K562 (cell line): ENCODE results near the gene CUX1. TPM values are rescaled to one million over a fixed set of nuclear protein-coding genes. Genes with fewer than 3 reads are reported as not detected.

ENCODE experiments used
- ATAC-seq: fragments of 200-7000 bp; cut with Tn5 transposase; 3 replicates; pipeline ENCODE4 v1.9.1; 2020; ENCODE audit warnings: moderate library complexity
- BruUV-seq: library from RNA; stranded (reverse); fragments of 400-500 nt; replicated peaks from 2 replicates; lab custom pipeline; 2021; lab: Mats Ljungman, UMichigan
- CTCF ChIA-PET: fragments of 300-600 bp; formaldehyde crosslinking; extraction: SDS; loops from one replicate; lab custom pipeline; 2021; ENCODE audit warnings: low intra/inter-chr PET ratio; lab: Yijun Ruan, JAX
- POLR2A ChIA-PET: fragments of 300-600, 350-650 bp; sonication (Branson Sonifier 250); formaldehyde crosslinking; extraction: SDS; loops from one replicate; lab custom pipeline; 2021; ENCODE audit warnings: antibody characterized with exemption, inconsistent platforms; lab: Yijun Ruan, JAX
- DNase-seq, 4 experiments: peaks; one replicate each; pipeline versions ENCODE4 v3.0.0 to v3.0.0-alpha.2; 2011 to 2018; ENCODE audit warnings: low spot score in 3 of 4, mixed read lengths in 3 of 4; ENCODE audit errors: extremely low read depth in 1 of 4
- FAIRE-seq: peaks from 2 replicates; lab custom pipeline; 2011; peaks lifted over from hg19 to GRCh38; lab: Jason Lieb, UNC
- H2AFZ ChIP-seq: 2 replicates; pipeline ENCODE4 v1.6.0; 2011; ENCODE audit warnings: low read depth, low read length, control low read depth, inconsistent platforms
- H3K27ac ChIP-seq: fragments of 200-600 bp; 3 replicates; pipeline ENCODE4 v1.8.0; 2011; ENCODE audit warnings: low read depth, mild to moderate bottlenecking, control low read depth, inconsistent platforms, low read length, moderate library complexity, mixed read lengths; ENCODE audit errors: extremely low read depth
- H3K27me3 ChIP-seq, 2 experiments: fragments of 300-600 bp in 1 of 2; 2 replicates in 1 of 2; 3 replicates in 1 of 2; pipeline versions ENCODE4 v1.6.0 to v1.8.0; 2011; ENCODE audit warnings: inconsistent platforms in 2 of 2, low read length in 2 of 2, mild to moderate bottlenecking in 1 of 2, mixed read lengths in 1 of 2, moderate library complexity in 1 of 2; ENCODE audit not compliant: control insufficient read depth in 2 of 2, insufficient read depth in 2 of 2
- H3K36me3 ChIP-seq: fragments of 300-600 bp; 3 replicates; pipeline ENCODE4 v1.8.0; 2011; ENCODE audit warnings: mild to moderate bottlenecking, low read length, inconsistent platforms; ENCODE audit not compliant: control insufficient read depth, insufficient read depth
- H3K4me1 ChIP-seq, 2 experiments: fragments of 200-600 bp in 1 of 2; replicated peaks in 1 of 2; 2 replicates in 1 of 2; 3 replicates in 1 of 2; pipeline versions ENCODE4 v1.5.1 to v1.8.0; 2011; ENCODE audit warnings: inconsistent platforms in 2 of 2, low read length in 2 of 2, mild to moderate bottlenecking in 1 of 2, mixed read lengths in 1 of 2, moderate library complexity in 1 of 2; ENCODE audit not compliant: control insufficient read depth in 2 of 2, insufficient read depth in 2 of 2
- H3K4me2 ChIP-seq: 2 replicates; pipeline ENCODE4 v1.6.1; 2011; ENCODE audit warnings: low read length, control low read depth, inconsistent platforms, mixed read lengths; ENCODE audit not compliant: insufficient read depth
- H3K4me3 ChIP-seq: fragments of 200-600 bp; sonication (generic), shearing (Covaris generic); 2 replicates; pipeline ENCODE4 v1.5.1; 2016; ENCODE audit warnings: control low read depth, inconsistent platforms
- H3K79me2 ChIP-seq: fragments of 200-600 bp; 3 replicates; pipeline ENCODE4 v1.8.0; 2011; ENCODE audit warnings: low read length, inconsistent platforms; ENCODE audit not compliant: control insufficient read depth, insufficient read depth
- H3K9ac ChIP-seq, 2 experiments: 2 replicates each; pipeline versions ENCODE4 v1.6.0 to v1.6.1; 2011; ENCODE audit warnings: low read depth in 2 of 2, low read length in 2 of 2, control low read depth in 1 of 2, inconsistent platforms in 1 of 2, mild to moderate bottlenecking in 1 of 2, mixed read lengths in 1 of 2; ENCODE audit not compliant: insufficient read depth in 1 of 2
- H3K9me1 ChIP-seq: one replicate; pipeline ENCODE4 v1.6.0; 2011; ENCODE audit warnings: inconsistent platforms, mild to moderate bottlenecking, low read length, moderate library complexity; ENCODE audit not compliant: control insufficient read depth, insufficient read depth
- H3K9me3 ChIP-seq: replicated peaks from 2 replicates; pipeline ENCODE4 v1.5.1; 2011; ENCODE audit warnings: low read depth, low read length, inconsistent platforms; ENCODE audit not compliant: control insufficient read depth, insufficient read depth
- H4K20me1 ChIP-seq: replicated peaks from 2 replicates; pipeline ENCODE4 v1.6.1; 2011; ENCODE audit warnings: low read length, inconsistent platforms, mixed read lengths; ENCODE audit not compliant: control insufficient read depth, insufficient read depth
- EHMT2 ChIP-seq: fragments of 450-650 bp; IDR thresholded peaks from 2 replicates; pipeline ENCODE4 v1.6.1; 2018; ENCODE audit warnings: antibody characterized with exemption
- FOXO4 ChIP-seq: fragments of 450-650 bp; formaldehyde crosslinking; IDR thresholded peaks from 2 replicates; pipeline ENCODE4 v1.4.0; 2020; ENCODE audit warnings: mild to moderate bottlenecking, moderate library complexity
- FOXP1 ChIP-seq: sonication (generic); formaldehyde crosslinking; IDR thresholded peaks from 2 replicates; pipeline ENCODE4 v1.8.0; 2022; ENCODE audit warnings: mild to moderate bottlenecking, missing genetic modification reagents
- FOXP4 ChIP-seq: sonication (generic); formaldehyde crosslinking; IDR thresholded peaks from 2 replicates; pipeline ENCODE4 v1.8.0; 2022; ENCODE audit warnings: mild to moderate bottlenecking, missing genetic modification reagents, borderline replicate concordance
- IRF9 ChIP-seq: fragments of 450-650 bp; IDR thresholded peaks from 2 replicates; pipeline ENCODE4 v1.6.1; 2016; ENCODE audit warnings: missing biosample characterization, missing genetic modification characterization
- OTX1 ChIP-seq: fragments of 450-650 bp; formaldehyde crosslinking; IDR thresholded peaks from 2 replicates; pipeline ENCODE4 v1.4.0; 2022; ENCODE audit warnings: mild to moderate bottlenecking
- POLR2A ChIP-seq: fragments of 450-650 bp; conservative IDR thresholded peaks from 2 replicates; pipeline ENCODE4 v1.6.1; 2016
- POLR3G ChIP-seq: IDR thresholded peaks from 2 replicates; pipeline ENCODE4 v1.6.1; 2011; ENCODE audit not compliant: insufficient read length, insufficient replicate concordance; ENCODE audit errors: extremely low read depth
- SREBF1 ChIP-seq: fragments of 150-350 bp; IDR thresholded peaks from 2 replicates; pipeline ENCODE4 v1.6.1; 2014; ENCODE audit warnings: antibody characterized with exemption, low read depth, low read length, borderline replicate concordance
- THAP7 ChIP-seq: fragments of 250-450 bp; sonication (Bioruptor Pico); IDR thresholded peaks from 2 replicates; pipeline ENCODE4 v1.5.0; 2021
- WGBS: fragments of 100-300 bp; shearing (Covaris generic); methylation state at CpG from one replicate; pipeline ENCODE4 v1.1.6; 2016; ENCODE audit warnings: low coverage, mixed read lengths; ENCODE audit not compliant: insufficient coverage; ENCODE audit errors: missing lambda C conversion rate; 5-methylcytosine and 5-hydroxymethylcytosine counted together
- in situ Hi-C: fragments of 300-500 bp; cut with MboI; formaldehyde crosslinking; loops from 4 replicates; pipeline ENCODE4 v1.15.0; 2018; ENCODE audit warnings: inconsistent platforms, mixed read lengths
- intact Hi-C: fragments of 100-400 bp; cut with micrococcal nuclease; formaldehyde crosslinking; loops from 2 replicates; pipeline ENCODE4 v1.14.2; 2022
- polyA plus RNA-seq, 8 experiments: library from polyadenylated mRNA; depleted of rRNA in 4 of 8; stranded (reverse) in 5 of 8; unstranded in 3 of 8; fragments of >200 nt; fragmentation: Nextera tagmentation in 2 of 8; fragmentation: Illumina TruSeq in 1 of 8; extraction: Ambion mirVana in 2 of 8; extraction: Trizol in 1 of 8; gene quantifications; 2 replicates each; pipeline versions ENCODE4 v1.2.1 to v1.2.3, GENCODE V29; 2011 to 2014; ENCODE audit warnings: inconsistent platforms in 1 of 8, missing spikeins in 1 of 8
- total RNA-seq, 7 experiments: library from RNA; depleted of rRNA in 6 of 7; stranded (reverse); fragments of >200 nt in 6 of 7; fragmentation: Illumina TruSeq in 2 of 7; extraction: Trizol in 2 of 7; gene quantifications; 2 replicates each; pipeline versions ENCODE4 v1.2.1 to v1.2.3, GENCODE V29; 2011 to 2021; ENCODE audit warnings: low replicate concordance in 1 of 7
- TF ChIP-seq, protein P1 (sequence below): fragments of 150-350 bp; IDR thresholded peaks from 2 replicates; pipeline ENCODE4 v1.6.1; 2014; ENCODE audit warnings: low read depth, mild to moderate bottlenecking, low read length, borderline replicate concordance

Gene CUX1
- total and polyA plus RNA-seq, 9 of the 15 experiments (the other 6 are each of a cell fraction or from before 2014, with no cell fraction given) = 3.6 to 55.3 (median 25.2) TPM

DNA sequence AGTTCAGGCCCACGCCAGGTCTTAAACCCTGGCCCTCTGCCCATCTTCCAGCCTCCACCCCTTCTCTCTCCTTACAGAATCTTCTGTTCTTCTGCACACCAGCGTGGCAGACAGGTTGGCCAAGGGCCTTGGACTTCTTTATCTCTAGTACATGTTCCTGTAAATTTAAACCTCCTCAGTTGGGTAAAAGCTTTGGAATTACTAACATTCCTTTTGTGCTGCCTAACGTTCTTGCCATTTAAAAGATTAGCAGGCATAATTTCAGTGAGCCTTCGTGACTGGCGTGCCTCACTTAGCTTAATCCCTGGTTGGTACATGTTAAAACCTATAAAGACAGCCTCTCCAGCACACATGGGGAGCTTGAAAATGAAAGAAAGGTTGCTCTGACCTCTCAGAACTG lies 192.2 kb downstream of the CUX1 start:
- no TSS peak for BruUV-seq
- Histone ChIP-seq H3K9me3 (no peaks in the 10 kb centered on the region), H4K20me1 (no peaks in the 10 kb centered on the region), H3K4me2 (no peak overlapping the region), H3K36me3 (peaks cover 8% of the 10 kb centered on the region; the same call in 1 of the 3 replicates), H3K4me3 (no peak overlapping the region), H3K27ac (no peak overlapping the region), H3K4me1 (no peaks in the 10 kb centered on the region; a peak in 1 of 5 replicates), H3K9ac (no peak overlapping the region), H2AFZ (no peak overlapping the region), H3K9me1 (no peaks in the 10 kb centered on the region), H3K27me3 (no peaks in the 10 kb centered on the region), H3K79me2 (peaks cover 8% of the 10 kb centered on the region; the same call in 2 of the 3 replicates)
- intact Hi-C loops = no loop called here
- FAIRE-seq (no peak), DNase-seq (no peak), ATAC-seq (no peak)
- 71% methylated on average over 5 of the region's 5 CpGs for WGBS
- no peak for TF ChIP-seq OTX1 (CRISPR knock-in tag)
- TF ChIP-seq SREBF1 = no peak
- no peak for TF ChIP-seq FOXP4 (CRISPR knock-in tag)
- TF ChIP-seq EHMT2 = no peak
- TF ChIP-seq FOXO4 (CRISPR knock-in tag) = no peak
- TF ChIP-seq IRF9 (tag) = no peak
- TF ChIP-seq POLR2A = no peak
- no peak for TF ChIP-seq FOXP1 (CRISPR knock-in tag)
- no peak for TF ChIP-seq THAP7 (CRISPR knock-in tag)
- TF ChIP-seq, protein P1, sequence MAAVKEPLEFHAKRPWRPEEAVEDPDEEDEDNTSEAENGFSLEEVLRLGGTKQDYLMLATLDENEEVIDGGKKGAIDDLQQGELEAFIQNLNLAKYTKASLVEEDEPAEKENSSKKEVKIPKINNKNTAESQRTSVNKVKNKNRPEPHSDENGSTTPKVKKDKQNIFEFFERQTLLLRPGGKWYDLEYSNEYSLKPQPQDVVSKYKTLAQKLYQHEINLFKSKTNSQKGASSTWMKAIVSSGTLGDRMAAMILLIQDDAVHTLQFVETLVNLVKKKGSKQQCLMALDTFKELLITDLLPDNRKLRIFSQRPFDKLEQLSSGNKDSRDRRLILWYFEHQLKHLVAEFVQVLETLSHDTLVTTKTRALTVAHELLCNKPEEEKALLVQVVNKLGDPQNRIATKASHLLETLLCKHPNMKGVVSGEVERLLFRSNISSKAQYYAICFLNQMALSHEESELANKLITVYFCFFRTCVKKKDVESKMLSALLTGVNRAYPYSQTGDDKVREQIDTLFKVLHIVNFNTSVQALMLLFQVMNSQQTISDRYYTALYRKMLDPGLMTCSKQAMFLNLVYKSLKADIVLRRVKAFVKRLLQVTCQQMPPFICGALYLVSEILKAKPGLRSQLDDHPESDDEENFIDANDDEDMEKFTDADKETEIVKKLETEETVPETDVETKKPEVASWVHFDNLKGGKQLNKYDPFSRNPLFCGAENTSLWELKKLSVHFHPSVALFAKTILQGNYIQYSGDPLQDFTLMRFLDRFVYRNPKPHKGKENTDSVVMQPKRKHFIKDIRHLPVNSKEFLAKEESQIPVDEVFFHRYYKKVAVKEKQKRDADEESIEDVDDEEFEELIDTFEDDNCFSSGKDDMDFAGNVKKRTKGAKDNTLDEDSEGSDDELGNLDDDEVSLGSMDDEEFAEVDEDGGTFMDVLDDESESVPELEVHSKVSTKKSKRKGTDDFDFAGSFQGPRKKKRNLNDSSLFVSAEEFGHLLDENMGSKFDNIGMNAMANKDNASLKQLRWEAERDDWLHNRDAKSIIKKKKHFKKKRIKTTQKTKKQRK = no peak
- no peak for TF ChIP-seq POLR3G
- in situ Hi-C loops = no loop called here
- ChIA-PET POLR2A (interaction anchor here (0.7 kb wide), 1 partner anchor 27 kb away, joined by 3 read pairs; no protein-coding TSS in a partner anchor), CTCF (no interaction called here)
